GM12878 (cell line): ENCODE data around the gene SEMA4A. TPM values are rescaled to one million over a fixed set of nuclear protein-coding genes. Genes with fewer than 3 reads are reported as not detected.

ENCODE experiments used
- polyA plus RNA-seq, 11 experiments: library from polyadenylated mRNA; depleted of rRNA in 4 of 11; unstranded in 6 of 11; stranded (reverse) in 5 of 11; fragments of >200 nt; fragmentation: Nextera tagmentation in 4 of 11; fragmentation: Illumina TruSeq in 1 of 11; extraction: Ambion mirVana in 4 of 11; extraction: Trizol in 1 of 11; gene quantifications; 1 replicate in 1 of 11; 2 replicates in 10 of 11; pipeline versions ENCODE4 v1.2.1 to v1.2.3, GENCODE V29; 2011 to 2016; ENCODE audit warnings: inconsistent platforms in 2 of 11, missing spikeins in 2 of 11, low read depth in 1 of 11
- small RNA-seq: library from RNA; depleted of rRNA; stranded (forward); fragments of <200 nt; gene quantifications from one replicate; pipeline ENCODE3, GENCODE V24; 2014
- total RNA-seq, 4 experiments: library from RNA; depleted of rRNA in 3 of 4; stranded (reverse); fragments of >200 nt in 3 of 4; fragmentation: Illumina TruSeq in 1 of 4; extraction: Trizol in 1 of 4; gene quantifications; 2 replicates each; pipeline versions ENCODE4 v1.2.1 to v1.2.3, GENCODE V29; 2013 to 2021

The SEMA4A gene
- total and polyA plus RNA-seq, 10 of the 15 experiments (the other 5 are each of a cell fraction or from before 2014, with no cell fraction given), result 2.6 to 64.2 (median 32.8) TPM

Small RNA genes within 50 kb of the gene (small RNA-seq; reads per million reads assigned to genes)
- not detected for gene RF00568

Other genes with a start within 250 kb of the SEMA4A start
Only the 7 nearest of the 21 such genes appear.
- not detected in 2 replicates for gene RAB25, start 92.4 kb upstream of the SEMA4A start, total RNA-seq (2014; rRNA removed)
- not detected in 2 replicates for gene RAB25, start 92.4 kb upstream of the SEMA4A start, total RNA-seq (2014; rRNA removed; fragmentation: Illumina TruSeq; extraction: Trizol)
- gene RAB25, start 92.4 kb upstream of the SEMA4A start, total RNA-seq (2021), result 0.29 and 0.36 TPM in 2 replicates
- gene RAB25, start 92.4 kb upstream of the SEMA4A start, polyA plus RNA-seq (2011; rRNA removed), result 0.22 and 0.45 TPM in 2 replicates
- gene RAB25, start 92.4 kb upstream of the SEMA4A start, polyA plus RNA-seq (2014; fragmentation: Illumina TruSeq; extraction: Trizol), result 0.16 TPM in 1 of 2 replicates, not detected in the other
- gene RAB25, start 92.4 kb upstream of the SEMA4A start, polyA plus RNA-seq (2014; fragmentation: Nextera tagmentation; extraction: Ambion mirVana), result not detected
- gene RAB25, start 92.4 kb upstream of the SEMA4A start, polyA plus RNA-seq (2014; rRNA removed), result 0.44 TPM in 1 of 2 replicates, not detected in the other
- gene RAB25, start 92.4 kb upstream of the SEMA4A start, polyA plus RNA-seq (2016; fragmentation: Nextera tagmentation; extraction: Ambion mirVana), result not detected
- 1.6 and 2.1 TPM in 2 replicates for gene MEX3A, start 71.1 kb upstream of the SEMA4A start, total RNA-seq (2014; rRNA removed)
- 1.6 and 1.8 TPM in 2 replicates for gene MEX3A, start 71.1 kb upstream of the SEMA4A start, total RNA-seq (2014; rRNA removed; fragmentation: Illumina TruSeq; extraction: Trizol)
- gene MEX3A, start 71.1 kb upstream of the SEMA4A start, total RNA-seq (2021), result 5.1 and 5.9 TPM in 2 replicates
- gene MEX3A, start 71.1 kb upstream of the SEMA4A start, polyA plus RNA-seq (2011; rRNA removed), result 2.3 and 2.8 TPM in 2 replicates
- 3.2 and 4.0 TPM in 2 replicates for gene MEX3A, start 71.1 kb upstream of the SEMA4A start, polyA plus RNA-seq (2014; fragmentation: Illumina TruSeq; extraction: Trizol)
- gene MEX3A, start 71.1 kb upstream of the SEMA4A start, polyA plus RNA-seq (2014; fragmentation: Nextera tagmentation; extraction: Ambion mirVana), result under 1 TPM; 0.11 to 0.27 TPM
- gene MEX3A, start 71.1 kb upstream of the SEMA4A start, polyA plus RNA-seq (2014; rRNA removed), result 3.2 and 3.3 TPM in 2 replicates
- gene MEX3A, start 71.1 kb upstream of the SEMA4A start, polyA plus RNA-seq (2016; fragmentation: Nextera tagmentation; extraction: Ambion mirVana), result under 1 TPM; 0.48 to 0.49 TPM
- gene LMNA, start 38.9 kb upstream of the SEMA4A start, total RNA-seq (2014; rRNA removed), result 130 and 136 TPM in 2 replicates
- gene LMNA, start 38.9 kb upstream of the SEMA4A start, total RNA-seq (2014; rRNA removed; fragmentation: Illumina TruSeq; extraction: Trizol), result 31.6 and 35.1 TPM in 2 replicates
- gene LMNA, start 38.9 kb upstream of the SEMA4A start, total RNA-seq (2021), result 188 and 189 TPM in 2 replicates
- gene LMNA, start 38.9 kb upstream of the SEMA4A start, polyA plus RNA-seq (2011; rRNA removed), result 37.3 and 52.9 TPM in 2 replicates
- gene LMNA, start 38.9 kb upstream of the SEMA4A start, polyA plus RNA-seq (2014; fragmentation: Illumina TruSeq; extraction: Trizol), result 9.6 and 30.1 TPM in 2 replicates
- gene LMNA, start 38.9 kb upstream of the SEMA4A start, polyA plus RNA-seq (2014; fragmentation: Nextera tagmentation; extraction: Ambion mirVana), result 1 to 10 TPM in 1 of 2 experiments, under 1 TPM in 1; 0.42 to 6.0 TPM
- 101 and 109 TPM in 2 replicates for gene LMNA, start 38.9 kb upstream of the SEMA4A start, polyA plus RNA-seq (2014; rRNA removed)
- gene LMNA, start 38.9 kb upstream of the SEMA4A start, polyA plus RNA-seq (2016; fragmentation: Nextera tagmentation; extraction: Ambion mirVana), result 100 to 1,000 TPM; 320 to 334 TPM
- 22.4 and 25.6 TPM in 2 replicates for gene SLC25A44, start 40.5 kb downstream of the SEMA4A start, total RNA-seq (2014; rRNA removed)
- gene SLC25A44, start 40.5 kb downstream of the SEMA4A start, total RNA-seq (2014; rRNA removed; fragmentation: Illumina TruSeq; extraction: Trizol), result 21.1 TPM in 2 replicates
- gene SLC25A44, start 40.5 kb downstream of the SEMA4A start, total RNA-seq (2021), result 28.7 and 37.7 TPM in 2 replicates
- 22.2 and 36.3 TPM in 2 replicates for gene SLC25A44, start 40.5 kb downstream of the SEMA4A start, polyA plus RNA-seq (2011; rRNA removed)
- 36.5 and 43.3 TPM in 2 replicates for gene SLC25A44, start 40.5 kb downstream of the SEMA4A start, polyA plus RNA-seq (2014; fragmentation: Illumina TruSeq; extraction: Trizol)
- gene SLC25A44, start 40.5 kb downstream of the SEMA4A start, polyA plus RNA-seq (2014; fragmentation: Nextera tagmentation; extraction: Ambion mirVana), result 1 to 10 TPM; 7.1 to 9.2 TPM
- 28.3 and 29.9 TPM in 2 replicates for gene SLC25A44, start 40.5 kb downstream of the SEMA4A start, polyA plus RNA-seq (2014; rRNA removed)
- gene SLC25A44, start 40.5 kb downstream of the SEMA4A start, polyA plus RNA-seq (2016; fragmentation: Nextera tagmentation; extraction: Ambion mirVana), result 10 to 100 TPM; 32.5 to 35.8 TPM
- 70.8 and 72.4 TPM in 2 replicates for gene PMF1, start 59.4 kb downstream of the SEMA4A start, total RNA-seq (2014; rRNA removed)
- gene PMF1, start 59.4 kb downstream of the SEMA4A start, total RNA-seq (2014; rRNA removed; fragmentation: Illumina TruSeq; extraction: Trizol), result 52.8 and 60.1 TPM in 2 replicates
- 63.7 and 68.4 TPM in 2 replicates for gene PMF1, start 59.4 kb downstream of the SEMA4A start, total RNA-seq (2021)
- 39.9 and 52.8 TPM in 2 replicates for gene PMF1, start 59.4 kb downstream of the SEMA4A start, polyA plus RNA-seq (2011; rRNA removed)
- 62.4 and 72.7 TPM in 2 replicates for gene PMF1, start 59.4 kb downstream of the SEMA4A start, polyA plus RNA-seq (2014; fragmentation: Illumina TruSeq; extraction: Trizol)
- 10 to 100 TPM in 1 of 2 experiments, 1 to 10 TPM in 1; 6.7 to 17.6 TPM for gene PMF1, start 59.4 kb downstream of the SEMA4A start, polyA plus RNA-seq (2014; fragmentation: Nextera tagmentation; extraction: Ambion mirVana)
- gene PMF1, start 59.4 kb downstream of the SEMA4A start, polyA plus RNA-seq (2014; rRNA removed), result 81.0 and 81.7 TPM in 2 replicates
- 100 to 1,000 TPM in 1 of 2 experiments, 10 to 100 TPM in 1; 97.8 to 105 TPM for gene PMF1, start 59.4 kb downstream of the SEMA4A start, polyA plus RNA-seq (2016; fragmentation: Nextera tagmentation; extraction: Ambion mirVana)
- 0.54 and 1.8 TPM in 2 replicates for gene BGLAP, start 88.6 kb downstream of the SEMA4A start, total RNA-seq (2014; rRNA removed)
- 0.40 TPM in 1 of 2 replicates, not detected in the other for gene BGLAP, start 88.6 kb downstream of the SEMA4A start, total RNA-seq (2014; rRNA removed; fragmentation: Illumina TruSeq; extraction: Trizol)
- 0.40 and 0.74 TPM in 2 replicates for gene BGLAP, start 88.6 kb downstream of the SEMA4A start, total RNA-seq (2021)
- gene BGLAP, start 88.6 kb downstream of the SEMA4A start, polyA plus RNA-seq (2011; rRNA removed), result 0.23 TPM in 1 of 2 replicates, not detected in the other
- not detected in 2 replicates for gene BGLAP, start 88.6 kb downstream of the SEMA4A start, polyA plus RNA-seq (2014; fragmentation: Illumina TruSeq; extraction: Trizol)
- not detected for gene BGLAP, start 88.6 kb downstream of the SEMA4A start, polyA plus RNA-seq (2014; fragmentation: Nextera tagmentation; extraction: Ambion mirVana)
- 0.69 and 1.3 TPM in 2 replicates for gene BGLAP, start 88.6 kb downstream of the SEMA4A start, polyA plus RNA-seq (2014; rRNA removed)
- gene BGLAP, start 88.6 kb downstream of the SEMA4A start, polyA plus RNA-seq (2016; fragmentation: Nextera tagmentation; extraction: Ambion mirVana), result under 1 TPM; 0.20 to 0.40 TPM
- 2.3 and 2.9 TPM in 2 replicates for gene PAQR6, start 94.5 kb downstream of the SEMA4A start, total RNA-seq (2014; rRNA removed)
- 0.98 and 1.1 TPM in 2 replicates for gene PAQR6, start 94.5 kb downstream of the SEMA4A start, total RNA-seq (2014; rRNA removed; fragmentation: Illumina TruSeq; extraction: Trizol)
- 2.6 and 3.5 TPM in 2 replicates for gene PAQR6, start 94.5 kb downstream of the SEMA4A start, total RNA-seq (2021)
- gene PAQR6, start 94.5 kb downstream of the SEMA4A start, polyA plus RNA-seq (2011; rRNA removed), result 1.8 and 2.4 TPM in 2 replicates
- 1.0 and 1.3 TPM in 2 replicates for gene PAQR6, start 94.5 kb downstream of the SEMA4A start, polyA plus RNA-seq (2014; fragmentation: Illumina TruSeq; extraction: Trizol)
- gene PAQR6, start 94.5 kb downstream of the SEMA4A start, polyA plus RNA-seq (2014; fragmentation: Nextera tagmentation; extraction: Ambion mirVana), result under 1 TPM; 0.42 to 0.73 TPM
- gene PAQR6, start 94.5 kb downstream of the SEMA4A start, polyA plus RNA-seq (2014; rRNA removed), result 4.5 and 5.1 TPM in 2 replicates
- gene PAQR6, start 94.5 kb downstream of the SEMA4A start, polyA plus RNA-seq (2016; fragmentation: Nextera tagmentation; extraction: Ambion mirVana), result 1 to 10 TPM in 1 of 2 experiments, under 1 TPM in 1; 0.77 to 1.3 TPM